Renal cortical epithelial cell (primary cell): ENCODE data around the gene ACVR2B. TPM values are rescaled to one million over a fixed set of nuclear protein-coding genes. Genes with fewer than 3 reads are reported as not detected.

Source experiments
- DNase-seq: peaks from one replicate; pipeline ENCODE4 v3.0.0-alpha.2; 2011; ENCODE audit warnings: low read depth
- total RNA-seq: library from RNA; depleted of rRNA; stranded (reverse); fragments of >200 nt; gene quantifications from 2 replicates; pipeline ENCODE4 v1.2.3, GENCODE V29; 2014

The ACVR2B gene
- total RNA-seq, 1 donor from 2014 or later: 11.8 TPM

GRCh38 chr3:38533285-38533976, 79.7 kb downstream of the ACVR2B start:
- DNase-seq: no peak

GRCh38 chr3:38534180-38534579, 80.5 kb downstream of the ACVR2B start:
- DNase-seq: no peak

GRCh38 chr3:38534604-38535003, 80.9 kb downstream of the ACVR2B start:
- no peak for DNase-seq

- DNase-seq: no peak
Measured at GRCh38 chr3:38536671-38537070, 83.0 kb downstream of the ACVR2B start.

GRCh38 chr3:38538773-38539353, 85.2 kb downstream of the ACVR2B start:
- no peak for DNase-seq

- no peak for DNase-seq
Measured at GRCh38 chr3:38541806-38542205, 88.1 kb downstream of the ACVR2B start.

Other genes starting within 250 kb of the ACVR2B start
- gene SLC22A13, start 188.1 kb upstream of the ACVR2B start, total RNA-seq: 0.25 TPM in 1 of 2 replicates, not detected in the other
- gene SLC22A14, start 171.6 kb upstream of the ACVR2B start, total RNA-seq: 0.45 TPM in 1 of 2 replicates, not detected in the other
- gene XYLB, start 107.1 kb upstream of the ACVR2B start, total RNA-seq: 1.0 TPM in 2 replicates
- 6.9 and 11.4 TPM in 2 replicates for gene EXOG, start 42.5 kb downstream of the ACVR2B start, total RNA-seq
- gene SCN5A, start 195.8 kb downstream of the ACVR2B start, total RNA-seq: 0.20 and 0.52 TPM in 2 replicates